ENCODE data around the gene SCN1B.

- TF ChIP-seq CTCF (IDR thresholded peaks at IDR 0.05) (no peak), POLR2A (IDR thresholded peaks at IDR 0.05) (no peak)
These were observed 50.9 kb downstream of the SCN1B start for GRCh38 chr19:35081201-35081600.
